ENCODE measurements around the gene TEKTIP1. TPM values are rescaled to one million over a fixed set of nuclear protein-coding genes. Genes with fewer than 3 reads are reported as not detected.

Gene TEKTIP1
- total RNA-seq, 1 donor from 2014 or later: 0.68 TPM

- DNase-seq (ENCODE audit: low read depth): no peak
- Histone ChIP-seq H3K79me2 (ENCODE audit: insufficient read depth, low read length) (peaks cover 97% of the 10 kb centered on the region), H3K4me2 (ENCODE audit: low read length) (no peak overlapping the region), H2AFZ (ENCODE audit: low read depth, low read length) (no peak overlapping the region), H3K27me3 (ENCODE audit: insufficient read depth, low read length) (no peaks in the 10 kb centered on the region), H3K4me1 (ENCODE audit: insufficient read depth, low read length) (no peaks in the 10 kb centered on the region), H3K9me3 (ENCODE audit: insufficient read depth, low read depth, low read length) (no peaks in the 10 kb centered on the region), H3K27ac (ENCODE audit: low read depth, low read length) (no peak overlapping the region), H3K9ac (ENCODE audit: low read length) (no peak overlapping the region), H3K36me3 (ENCODE audit: insufficient read depth, low read length) (peaks cover 4% of the 10 kb centered on the region), H4K20me1 (ENCODE audit: insufficient read depth, low read length) (peaks cover 94% of the 10 kb centered on the region), H3K4me3 (ENCODE audit: insufficient read depth, low read depth, low read length) (no peak overlapping the region)
- Mint-ChIP-seq H3K4me1 (ENCODE audit: low read depth, unreplicated experiment) (peaks cover 10% of the 10 kb centered on the region), H3K4me3 (ENCODE audit: unreplicated experiment) (no peak overlapping the region), H3K27me3 (ENCODE audit: low read depth, unreplicated experiment) (no peaks in the 10 kb centered on the region), H3K36me3 (ENCODE audit: low read depth, unreplicated experiment) (peaks cover 6% of the 10 kb centered on the region), H3K27ac (ENCODE audit: unreplicated experiment) (peak overlapping the region; percentile 3), H3K9me3 (ENCODE audit: unreplicated experiment) (no peaks in the 10 kb centered on the region)
- no peak for FAIRE-seq
- TF ChIP-seq, protein P1, sequence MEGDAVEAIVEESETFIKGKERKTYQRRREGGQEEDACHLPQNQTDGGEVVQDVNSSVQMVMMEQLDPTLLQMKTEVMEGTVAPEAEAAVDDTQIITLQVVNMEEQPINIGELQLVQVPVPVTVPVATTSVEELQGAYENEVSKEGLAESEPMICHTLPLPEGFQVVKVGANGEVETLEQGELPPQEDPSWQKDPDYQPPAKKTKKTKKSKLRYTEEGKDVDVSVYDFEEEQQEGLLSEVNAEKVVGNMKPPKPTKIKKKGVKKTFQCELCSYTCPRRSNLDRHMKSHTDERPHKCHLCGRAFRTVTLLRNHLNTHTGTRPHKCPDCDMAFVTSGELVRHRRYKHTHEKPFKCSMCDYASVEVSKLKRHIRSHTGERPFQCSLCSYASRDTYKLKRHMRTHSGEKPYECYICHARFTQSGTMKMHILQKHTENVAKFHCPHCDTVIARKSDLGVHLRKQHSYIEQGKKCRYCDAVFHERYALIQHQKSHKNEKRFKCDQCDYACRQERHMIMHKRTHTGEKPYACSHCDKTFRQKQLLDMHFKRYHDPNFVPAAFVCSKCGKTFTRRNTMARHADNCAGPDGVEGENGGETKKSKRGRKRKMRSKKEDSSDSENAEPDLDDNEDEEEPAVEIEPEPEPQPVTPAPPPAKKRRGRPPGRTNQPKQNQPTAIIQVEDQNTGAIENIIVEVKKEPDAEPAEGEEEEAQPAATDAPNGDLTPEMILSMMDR (IDR thresholded peaks at IDR 0.05; ENCODE audit: insufficient read depth, low read depth, low read length): no peak
- no peak for TF ChIP-seq EZH2 (IDR thresholded peaks at IDR 0.05; ENCODE audit: insufficient read depth, low read length)
Measured at GRCh38 chr19:3520166-3521103, 18.5 kb upstream of the TEKTIP1 start.

- H3K4me1 Mint-ChIP-seq (ENCODE audit: low read depth, unreplicated experiment): peaks cover 5% of the 10 kb centered on the region
- no peak overlapping the region for H3K27ac ChIP-seq (ENCODE audit: low read depth, low read length)
- H4K20me1 ChIP-seq (ENCODE audit: insufficient read depth, low read length): peaks cover 87% of the 10 kb centered on the region
- no peaks in the 10 kb centered on the region for H3K4me1 ChIP-seq (ENCODE audit: insufficient read depth, low read length)
- peaks cover 91% of the 10 kb centered on the region for H3K79me2 ChIP-seq (ENCODE audit: insufficient read depth, low read length)
- FAIRE-seq: no peak
- H3K36me3 ChIP-seq (ENCODE audit: insufficient read depth, low read length): peaks cover 4% of the 10 kb centered on the region
- no peak for DNase-seq (ENCODE audit: low read depth)
- TF ChIP-seq, protein P1 (IDR thresholded peaks at IDR 0.05; ENCODE audit: insufficient read depth, low read depth, low read length): no peak
- TF ChIP-seq EZH2 (IDR thresholded peaks at IDR 0.05; ENCODE audit: insufficient read depth, low read length): no peak
- H2AFZ ChIP-seq (ENCODE audit: low read depth, low read length): no peak overlapping the region
- peak overlapping the region; percentile 3 for H3K27ac Mint-ChIP-seq (ENCODE audit: unreplicated experiment)
- H3K9me3 ChIP-seq (ENCODE audit: insufficient read depth, low read depth, low read length): no peaks in the 10 kb centered on the region
- H3K9ac ChIP-seq (ENCODE audit: low read length): no peak overlapping the region
- no peak overlapping the region for H3K4me2 ChIP-seq (ENCODE audit: low read length)
- no peaks in the 10 kb centered on the region for H3K27me3 Mint-ChIP-seq (ENCODE audit: low read depth, unreplicated experiment)
- H3K9me3 Mint-ChIP-seq (ENCODE audit: unreplicated experiment): no peaks in the 10 kb centered on the region
- peak overlapping the region; percentile 1 for H3K4me3 Mint-ChIP-seq (ENCODE audit: unreplicated experiment)
- H3K27me3 ChIP-seq (ENCODE audit: insufficient read depth, low read length): no peaks in the 10 kb centered on the region
- H3K36me3 Mint-ChIP-seq (ENCODE audit: low read depth, unreplicated experiment): peaks cover 6% of the 10 kb centered on the region
- H3K4me3 ChIP-seq (ENCODE audit: insufficient read depth, low read depth, low read length): no peak overlapping the region
Measured at GRCh38 chr19:3521104-3521445, 17.9 kb upstream of the TEKTIP1 start.
